ENCODE data around the gene CPLX1.

The CPLX1 gene

GRCh38 chr4:859496-859895 is 33.6 kb upstream of the CPLX1 start:
- in situ Hi-C loops (cut with HindIII; ENCODE audit: low pct_ligation_motif_present, low sequenced_read_pairs): no loop called here

GRCh38 chr4:858831-859451 is 33.0 kb upstream of the CPLX1 start:
- no peak for TF ChIP-seq CTCF (IDR thresholded peaks at IDR 0.05; ENCODE audit: low read depth, low read length, missing control alignments)
- H3K27me3 ChIP-seq (replicated peaks): no peaks in the 10 kb centered on the region
- peaks cover 56% of the 10 kb centered on the region for H3K36me3 ChIP-seq (replicated peaks)
- DNase-seq: no peak
- in situ Hi-C loops (cut with HindIII; ENCODE audit: low pct_ligation_motif_present, low sequenced_read_pairs): no loop called here
- no peak overlapping the region for H3K27ac ChIP-seq
- no peak overlapping the region for H3K4me3 ChIP-seq (ENCODE audit: low read depth, low read length)

More at GRCh38 chr4:859496-859895, 33.6 kb upstream of the CPLX1 start:
- H3K36me3 ChIP-seq (replicated peaks): peaks cover 56% of the 10 kb centered on the region
- H3K4me3 ChIP-seq (ENCODE audit: low read depth, low read length): no peak overlapping the region
- TF ChIP-seq CTCF (IDR thresholded peaks at IDR 0.05; ENCODE audit: low read depth, low read length, missing control alignments): no peak
- DNase-seq: no peak
- no peak overlapping the region for H3K27ac ChIP-seq
- H3K27me3 ChIP-seq (replicated peaks): no peaks in the 10 kb centered on the region

GRCh38 chr4:858041-858481 is 32.1 kb upstream of the CPLX1 start:
- H3K27me3 ChIP-seq (replicated peaks): no peaks in the 10 kb centered on the region
- TF ChIP-seq CTCF (IDR thresholded peaks at IDR 0.05; ENCODE audit: low read depth, low read length, missing control alignments): no peak
- no peak overlapping the region for H3K27ac ChIP-seq
- DNase-seq: no peak
- H3K36me3 ChIP-seq (replicated peaks): peaks cover 50% of the 10 kb centered on the region
- in situ Hi-C loops (cut with HindIII; ENCODE audit: low pct_ligation_motif_present, low sequenced_read_pairs): no loop called here
- H3K4me3 ChIP-seq (ENCODE audit: low read depth, low read length): no peak overlapping the region

GRCh38 chr4:857461-857860 is 31.5 kb upstream of the CPLX1 start:
- TF ChIP-seq CTCF (IDR thresholded peaks at IDR 0.05; ENCODE audit: low read depth, low read length, missing control alignments): no peak
- DNase-seq: no peak
- peaks cover 45% of the 10 kb centered on the region for H3K36me3 ChIP-seq (replicated peaks)
- in situ Hi-C loops (cut with HindIII; ENCODE audit: low pct_ligation_motif_present, low sequenced_read_pairs): no loop called here
- no peak overlapping the region for H3K4me3 ChIP-seq (ENCODE audit: low read depth, low read length)
- H3K27me3 ChIP-seq (replicated peaks): no peaks in the 10 kb centered on the region
- no peak overlapping the region for H3K27ac ChIP-seq

- in situ Hi-C loops (cut with HindIII; ENCODE audit: low pct_ligation_motif_present, low sequenced_read_pairs): no loop called here
- Histone ChIP-seq H3K4me3 (ENCODE audit: low read depth, low read length) (no peak overlapping the region), H3K27me3 (replicated peaks) (no peaks in the 10 kb centered on the region), H3K27ac (no peak overlapping the region), H3K36me3 (replicated peaks) (peaks cover 46% of the 10 kb centered on the region)
- TF ChIP-seq CTCF (IDR thresholded peaks at IDR 0.05; ENCODE audit: low read depth, low read length, missing control alignments): no peak
- DNase-seq: no peak
These were observed 30.4 kb upstream of the CPLX1 start for GRCh38 chr4:856225-856901.

All from brain microvascular endothelial cell (primary cell).